Coronary artery (tissue), 2 donors: ENCODE data around the gene DPH1.

ENCODE experiments used
- DNase-seq: peaks from one replicate; pipeline ENCODE4 v3.0.0-alpha.2; 2017; ENCODE audit warnings: low spot score
- H3K27ac ChIP-seq, 2 donors: fragments of 200-600 bp; sonication (generic); one replicate each; pipeline ENCODE4 v1.5.1; 2016 to 2019
- H3K4me3 ChIP-seq: fragments of 200-600 bp; sonication (generic); 2 replicates; pipeline ENCODE4 v1.5.1; 2016; ENCODE audit warnings: mild to moderate bottlenecking, moderate library complexity
- TF ChIP-seq, protein P1 (sequence below): fragments of 200-600 bp; sonication (generic); IDR thresholded peaks from one replicate; pipeline ENCODE4 v1.5.1; 2019; ENCODE audit warnings: antibody characterized with exemption

Gene DPH1

DNA sequence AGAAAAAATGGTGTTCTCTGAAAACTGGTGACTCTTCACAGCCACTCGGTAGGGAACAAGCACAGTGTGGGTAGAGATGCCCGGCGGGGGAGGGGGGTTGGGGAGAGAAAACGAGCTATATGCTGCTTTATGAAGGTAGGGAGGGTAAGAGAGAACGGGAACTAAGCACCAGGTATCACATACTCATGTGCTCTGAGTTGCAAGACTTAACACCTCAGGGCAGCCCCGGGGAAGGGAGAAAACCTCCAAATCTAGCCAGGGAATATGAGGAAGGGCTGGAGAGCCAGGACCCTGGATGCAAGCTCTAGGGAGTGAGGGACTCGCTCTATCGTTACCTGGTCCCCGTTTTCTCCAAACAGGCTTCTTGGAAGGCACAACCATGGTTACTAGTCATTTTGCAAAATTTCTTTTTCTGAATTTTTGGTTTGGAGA, 60.3 kb downstream of the DPH1 start:
- H3K4me3 ChIP-seq, result no peak overlapping the region

DNA sequence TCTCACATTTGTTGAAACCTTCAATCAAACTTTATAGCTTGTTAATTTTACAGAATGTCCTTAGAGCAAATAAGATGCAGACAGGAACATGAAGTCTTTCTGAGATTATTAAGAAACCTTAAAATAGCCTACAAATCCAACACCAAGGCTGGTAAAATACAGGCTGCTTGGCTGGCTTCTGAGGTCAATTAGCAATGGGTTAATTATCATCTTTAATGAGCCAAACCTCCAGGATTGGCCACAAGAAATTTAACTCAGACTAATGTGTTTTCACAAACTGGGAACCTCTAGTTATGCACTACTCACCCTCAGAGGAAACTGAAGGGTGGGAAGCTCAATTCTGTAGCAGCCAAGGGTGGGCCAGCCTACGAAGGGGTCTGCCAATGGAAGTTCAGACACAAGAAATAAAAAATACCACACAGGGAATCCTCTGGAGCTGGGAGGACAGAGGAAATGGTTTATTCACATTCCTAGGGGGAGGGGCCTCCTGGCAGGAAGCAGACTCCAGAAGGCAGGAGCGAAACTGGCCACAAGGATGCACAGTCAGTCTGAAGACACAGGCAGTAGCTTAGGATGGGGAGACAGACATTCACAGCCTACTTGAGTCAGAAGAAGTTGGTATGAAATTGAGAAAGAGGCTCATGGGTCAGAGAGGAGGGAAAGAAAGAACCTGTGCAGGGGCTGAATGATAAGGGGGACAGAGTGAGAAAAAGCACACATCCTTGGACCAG, 61.0 kb downstream of the DPH1 start:
- Histone ChIP-seq H3K4me3 (no peak overlapping the region), H3K27ac (peak overlapping the region in 1 of 2 donors; percentile 62)
- no peak for DNase-seq
- TF ChIP-seq, protein P1, sequence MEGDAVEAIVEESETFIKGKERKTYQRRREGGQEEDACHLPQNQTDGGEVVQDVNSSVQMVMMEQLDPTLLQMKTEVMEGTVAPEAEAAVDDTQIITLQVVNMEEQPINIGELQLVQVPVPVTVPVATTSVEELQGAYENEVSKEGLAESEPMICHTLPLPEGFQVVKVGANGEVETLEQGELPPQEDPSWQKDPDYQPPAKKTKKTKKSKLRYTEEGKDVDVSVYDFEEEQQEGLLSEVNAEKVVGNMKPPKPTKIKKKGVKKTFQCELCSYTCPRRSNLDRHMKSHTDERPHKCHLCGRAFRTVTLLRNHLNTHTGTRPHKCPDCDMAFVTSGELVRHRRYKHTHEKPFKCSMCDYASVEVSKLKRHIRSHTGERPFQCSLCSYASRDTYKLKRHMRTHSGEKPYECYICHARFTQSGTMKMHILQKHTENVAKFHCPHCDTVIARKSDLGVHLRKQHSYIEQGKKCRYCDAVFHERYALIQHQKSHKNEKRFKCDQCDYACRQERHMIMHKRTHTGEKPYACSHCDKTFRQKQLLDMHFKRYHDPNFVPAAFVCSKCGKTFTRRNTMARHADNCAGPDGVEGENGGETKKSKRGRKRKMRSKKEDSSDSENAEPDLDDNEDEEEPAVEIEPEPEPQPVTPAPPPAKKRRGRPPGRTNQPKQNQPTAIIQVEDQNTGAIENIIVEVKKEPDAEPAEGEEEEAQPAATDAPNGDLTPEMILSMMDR, result no peak

More for the DNA sequence above, 60.3 kb downstream of the DPH1 start:
- H3K27ac ChIP-seq, result peak overlapping the region; percentile 46 to 86
- no peak for DNase-seq
- TF ChIP-seq, protein P1, result no peak

DNA sequence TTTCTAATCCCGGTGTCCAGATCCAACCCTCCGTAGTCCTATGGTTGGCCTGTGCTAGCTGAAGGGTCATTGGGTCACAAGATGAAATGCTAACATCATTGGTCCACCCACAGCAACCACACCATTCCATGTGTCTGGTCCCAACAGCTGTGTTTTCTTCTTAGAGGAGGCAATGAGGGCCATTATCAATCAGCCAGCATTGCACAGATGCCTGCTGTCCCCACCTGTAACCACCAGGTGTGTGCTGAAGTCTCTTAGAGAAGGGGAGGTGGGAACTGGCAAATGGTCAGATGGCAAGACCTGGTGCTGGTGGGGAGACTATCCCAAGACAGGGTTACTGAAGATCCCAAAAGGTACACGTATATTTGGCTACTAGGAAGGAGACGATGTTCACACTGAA, 62.3 kb downstream of the DPH1 start:
- Histone ChIP-seq H3K4me3 (no peak overlapping the region), H3K27ac (peak overlapping the region in 1 of 2 donors; percentile 12)
- DNase-seq, result no peak
- TF ChIP-seq, protein P1, result no peak

DNA sequence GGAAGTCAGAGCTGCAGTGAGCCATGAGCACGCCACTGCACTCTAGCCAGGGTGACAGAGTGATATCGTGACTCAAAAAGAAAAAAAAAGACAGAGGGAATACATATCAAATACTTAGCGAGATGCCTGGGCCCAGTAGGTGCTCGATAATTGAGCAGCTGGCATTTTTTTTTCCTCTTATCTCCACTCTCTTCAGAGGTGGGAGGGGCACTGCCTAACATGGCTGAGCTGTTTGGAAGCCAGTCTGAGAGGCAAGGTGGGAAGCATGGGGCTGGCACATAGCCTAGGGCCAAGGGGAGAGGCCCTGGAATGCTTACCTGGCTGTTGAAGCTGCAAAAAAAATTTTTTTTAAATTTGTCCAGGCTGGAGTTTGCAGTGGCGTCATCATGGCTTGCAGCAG, 63.4 kb downstream of the DPH1 start:
- TF ChIP-seq, protein P1, result no peak
- no peak for DNase-seq
- Histone ChIP-seq H3K27ac (no peak overlapping the region), H3K4me3 (no peak overlapping the region)
